Ascending aorta (tissue), 2 donors: Measurements from ENCODE around the gene CYP4F12. TPM values are rescaled to one million over a fixed set of nuclear protein-coding genes. Genes with fewer than 3 reads are reported as not detected.

Experiments
- DNase-seq, 2 donors: peaks; one replicate each; pipeline ENCODE4 v3.0.0-alpha.2; 2019; ENCODE audit warnings: low spot score in 2 of 2
- H3K27ac ChIP-seq, 2 donors: fragments of 200-600 bp; sonication (generic); one replicate each; pipeline ENCODE4 v1.5.1; 2016 to 2017; ENCODE audit warnings: mild to moderate bottlenecking in 1 of 2
- H3K27me3 ChIP-seq: fragments of 200-600 bp; sonication (generic); one replicate; pipeline ENCODE4 v1.5.1; 2017
- H3K36me3 ChIP-seq, 2 donors: fragments of 200-600 bp; sonication (generic); one replicate each; pipeline ENCODE4 v1.5.1; 2016
- H3K4me1 ChIP-seq, 2 donors: fragments of 200-600 bp; sonication (generic); one replicate each; pipeline ENCODE4 v1.5.1; 2016 to 2017; ENCODE audit warnings: mild to moderate bottlenecking in 1 of 2
- H3K4me3 ChIP-seq, 2 donors: fragments of 200-600 bp; sonication (generic); one replicate each; pipeline ENCODE4 v1.5.1; 2016 to 2017; ENCODE audit warnings: mild to moderate bottlenecking in 1 of 2
- H3K9me3 ChIP-seq, 2 donors: fragments of 200-600 bp; sonication (generic); one replicate each; pipeline ENCODE4 v1.5.1; 2016
- intact Hi-C: fragments of 100-400 bp; cut with DNase I; formaldehyde crosslinking; loops from one replicate; pipeline ENCODE4 v1.15.1; 2023
- total RNA-seq: library from RNA; depleted of rRNA; stranded (reverse); fragments of >200 nt; gene quantifications from one replicate; pipeline ENCODE4 v1.1.0, GENCODE V29; 2016
- TF ChIP-seq, protein P1 (sequence below), 3 experiments: fragments of 200-600 bp in 2 of 3; fragments of 450-650 bp in 1 of 3; sonication (generic) in 2 of 3; IDR thresholded peaks; one replicate each; pipeline ENCODE4 v1.5.1; 2016 to 2019; ENCODE audit warnings: antibody characterized with exemption in 3 of 3, mild to moderate bottlenecking in 1 of 3, moderate library complexity in 1 of 3

The CYP4F12 gene
- total RNA-seq, 1 donor from 2014 or later = 17.2 TPM

DNA sequence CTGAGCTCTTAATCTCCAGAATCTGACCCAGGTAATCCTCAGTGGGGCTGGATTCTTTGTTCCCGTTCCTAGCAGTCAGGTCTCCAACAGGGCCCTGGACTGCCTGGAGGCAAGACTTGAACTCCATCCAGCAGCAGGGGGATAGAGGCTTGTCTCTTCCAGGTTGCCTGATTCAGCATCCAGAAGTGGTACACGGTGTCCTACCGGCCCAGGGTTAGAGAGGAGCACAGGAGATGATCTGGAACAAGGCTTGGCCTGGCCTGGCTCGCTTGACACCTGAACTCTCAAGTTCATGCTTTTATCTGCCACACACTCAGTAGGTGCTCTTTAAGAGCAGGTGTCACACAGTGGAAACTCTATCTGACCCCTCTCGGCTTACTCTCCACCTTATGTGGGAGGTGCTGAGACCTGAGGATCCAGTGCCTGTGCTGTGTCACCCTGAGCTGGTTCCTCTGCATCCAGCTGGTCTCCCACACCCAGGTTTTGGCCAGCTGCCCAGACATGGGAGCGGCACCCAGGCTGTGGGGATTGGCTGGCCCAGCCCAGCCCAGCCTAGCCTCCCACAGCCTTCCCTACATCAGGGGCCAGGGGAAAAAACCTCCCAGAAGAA lies 32.5 kb upstream of the CYP4F12 start, which contains the start of gene CYP4F3:
CYP4F3 (plus strand) TSS at position 604 of the 610 bp plus-strand sequence. CDS start 519 bp downstream, outside the sequence.
- TF ChIP-seq, protein P1, sequence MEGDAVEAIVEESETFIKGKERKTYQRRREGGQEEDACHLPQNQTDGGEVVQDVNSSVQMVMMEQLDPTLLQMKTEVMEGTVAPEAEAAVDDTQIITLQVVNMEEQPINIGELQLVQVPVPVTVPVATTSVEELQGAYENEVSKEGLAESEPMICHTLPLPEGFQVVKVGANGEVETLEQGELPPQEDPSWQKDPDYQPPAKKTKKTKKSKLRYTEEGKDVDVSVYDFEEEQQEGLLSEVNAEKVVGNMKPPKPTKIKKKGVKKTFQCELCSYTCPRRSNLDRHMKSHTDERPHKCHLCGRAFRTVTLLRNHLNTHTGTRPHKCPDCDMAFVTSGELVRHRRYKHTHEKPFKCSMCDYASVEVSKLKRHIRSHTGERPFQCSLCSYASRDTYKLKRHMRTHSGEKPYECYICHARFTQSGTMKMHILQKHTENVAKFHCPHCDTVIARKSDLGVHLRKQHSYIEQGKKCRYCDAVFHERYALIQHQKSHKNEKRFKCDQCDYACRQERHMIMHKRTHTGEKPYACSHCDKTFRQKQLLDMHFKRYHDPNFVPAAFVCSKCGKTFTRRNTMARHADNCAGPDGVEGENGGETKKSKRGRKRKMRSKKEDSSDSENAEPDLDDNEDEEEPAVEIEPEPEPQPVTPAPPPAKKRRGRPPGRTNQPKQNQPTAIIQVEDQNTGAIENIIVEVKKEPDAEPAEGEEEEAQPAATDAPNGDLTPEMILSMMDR (IDR thresholded peaks at IDR 0.05) = no peak
- H3K36me3 ChIP-seq = no peaks in the 10 kb centered on the region
- no peak for DNase-seq
- intact Hi-C loops = no loop called here
- H3K27me3 ChIP-seq = no peaks in the 10 kb centered on the region
- no peaks in the 10 kb centered on the region for H3K4me1 ChIP-seq
- H3K27ac ChIP-seq = no peak within 1 kb of the TSS
- H3K9me3 ChIP-seq = no peaks in the 10 kb centered on the region
- H3K4me3 ChIP-seq = no peak within 1 kb of the TSS

DNA sequence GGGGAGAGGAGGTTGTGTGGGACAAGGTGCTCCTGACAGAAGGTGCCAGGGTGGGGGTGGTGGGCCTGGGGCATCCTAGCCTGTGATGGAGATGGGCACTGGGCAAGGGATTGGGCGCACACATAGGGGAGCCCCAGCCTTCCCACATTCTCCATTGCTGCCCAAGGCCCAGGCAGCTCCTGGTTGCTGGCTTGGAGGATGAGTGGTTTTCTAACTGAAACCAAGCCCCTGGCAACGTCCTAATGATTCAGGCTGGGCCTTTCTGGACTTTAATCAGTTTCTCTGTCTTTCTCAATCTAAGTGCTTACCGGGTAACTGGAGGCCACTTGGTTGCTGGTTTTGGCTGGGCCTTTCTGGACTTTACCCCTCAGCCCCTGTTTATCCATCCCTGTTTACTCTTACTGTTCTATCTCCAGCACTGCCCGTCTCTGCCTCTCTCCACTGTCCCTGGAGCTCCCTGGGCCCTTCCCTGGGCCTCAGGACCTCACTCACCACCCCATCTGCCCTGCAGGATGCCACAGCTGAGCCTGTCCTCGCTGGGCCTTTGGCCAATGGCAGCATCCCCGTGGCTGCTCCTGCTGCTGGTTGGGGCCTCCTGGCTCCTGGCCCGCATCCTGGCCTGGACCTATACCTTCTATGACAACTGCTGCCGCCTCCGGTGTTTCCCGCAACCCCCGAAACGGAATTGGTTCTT lies 31.8 kb upstream of the CYP4F12 start:
- H3K36me3 ChIP-seq = no peaks in the 10 kb centered on the region
- TF ChIP-seq, protein P1 (IDR thresholded peaks at IDR 0.05) = no peak
- H3K27me3 ChIP-seq = no peaks in the 10 kb centered on the region
- H3K27ac ChIP-seq = no peak overlapping the region
- no peak for DNase-seq
- intact Hi-C loops = no loop called here
- H3K4me1 ChIP-seq = no peaks in the 10 kb centered on the region
- H3K9me3 ChIP-seq = no peaks in the 10 kb centered on the region
- H3K4me3 ChIP-seq = no peak overlapping the region

DNA sequence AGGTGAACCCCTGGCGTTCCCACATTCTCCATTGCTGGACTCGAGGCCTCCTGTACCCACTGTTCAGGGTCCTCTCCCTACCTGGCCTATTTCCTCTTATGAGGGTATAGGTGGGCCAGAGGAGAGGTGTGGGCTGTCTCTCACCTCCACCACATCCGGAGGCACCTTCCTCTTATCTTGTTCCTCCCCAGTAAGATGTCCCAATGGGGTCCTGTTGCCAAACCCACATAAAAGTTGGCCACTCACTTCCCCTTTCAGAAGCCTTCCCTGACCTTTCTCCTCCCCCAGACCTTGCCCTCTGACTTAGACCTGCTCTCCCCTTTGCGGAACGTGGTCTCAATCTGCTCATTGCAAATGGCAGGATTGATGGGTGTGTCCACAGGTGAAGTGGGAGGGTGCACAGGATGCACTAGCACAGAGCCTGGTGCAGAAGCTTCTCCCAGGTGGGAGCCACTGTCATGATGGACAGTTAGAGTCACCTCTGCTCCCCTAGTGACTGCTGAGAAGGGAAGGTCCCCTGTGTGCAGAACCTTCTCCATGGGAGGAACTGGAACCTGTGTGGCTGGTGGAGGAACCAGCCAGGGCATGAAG lies 30.9 kb upstream of the CYP4F12 start:
- Histone ChIP-seq H3K9me3 (no peaks in the 10 kb centered on the region), H3K27ac (no peak overlapping the region), H3K27me3 (no peaks in the 10 kb centered on the region), H3K36me3 (no peaks in the 10 kb centered on the region), H3K4me1 (no peaks in the 10 kb centered on the region), H3K4me3 (no peak overlapping the region)
- TF ChIP-seq, protein P1 (IDR thresholded peaks at IDR 0.05) = no peak
- DNase-seq = no peak
- intact Hi-C loops = no loop called here

DNA sequence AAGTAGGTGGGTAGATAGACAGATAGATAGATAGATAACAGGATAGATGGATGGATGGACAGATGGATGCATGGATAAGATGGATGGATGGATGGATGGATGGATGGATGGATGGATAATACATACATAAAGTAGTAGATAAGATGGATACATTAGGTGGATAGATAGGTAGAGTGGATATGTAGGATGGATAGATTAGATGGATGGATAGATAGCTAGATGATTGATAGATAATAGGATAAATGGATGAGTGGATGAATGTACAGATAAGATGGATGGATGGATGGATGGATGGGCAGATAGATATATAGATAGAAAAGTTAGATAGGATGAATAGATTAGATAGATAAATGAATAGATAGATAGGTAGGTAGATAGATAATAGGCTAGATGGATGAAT lies 30.1 kb upstream of the CYP4F12 start:
- H3K4me1 ChIP-seq = no peaks in the 10 kb centered on the region
- no peak for DNase-seq
- intact Hi-C loops = no loop called here
- H3K4me3 ChIP-seq = no peak overlapping the region
- no peaks in the 10 kb centered on the region for H3K36me3 ChIP-seq
- H3K9me3 ChIP-seq = no peaks in the 10 kb centered on the region
- no peak overlapping the region for H3K27ac ChIP-seq
- no peaks in the 10 kb centered on the region for H3K27me3 ChIP-seq
- TF ChIP-seq, protein P1 (IDR thresholded peaks at IDR 0.05) = no peak

DNA sequence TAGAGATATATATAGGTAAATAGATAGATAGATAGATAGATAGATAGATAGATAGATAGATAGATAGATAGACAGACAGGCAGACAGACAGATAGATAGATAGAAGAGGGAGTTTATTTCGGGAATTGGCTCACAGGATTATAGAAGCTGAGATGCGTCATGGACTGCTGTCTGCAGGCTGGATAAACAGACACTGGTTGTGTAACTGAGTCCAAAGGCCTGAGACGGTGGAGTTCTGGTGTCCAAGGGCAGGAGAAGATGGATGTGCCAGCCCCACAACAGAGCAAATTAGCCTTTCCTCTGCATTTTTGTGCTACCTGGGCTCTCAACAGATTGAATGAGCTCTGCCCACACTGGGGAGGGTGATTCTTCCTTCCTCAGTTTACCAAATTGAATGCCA lies 29.5 kb upstream of the CYP4F12 start:
- no peaks in the 10 kb centered on the region for H3K27me3 ChIP-seq
- no peaks in the 10 kb centered on the region for H3K9me3 ChIP-seq
- H3K27ac ChIP-seq = no peak overlapping the region
- TF ChIP-seq, protein P1 (IDR thresholded peaks at IDR 0.05) = no peak
- no peaks in the 10 kb centered on the region for H3K4me1 ChIP-seq
- DNase-seq = no peak
- no peak overlapping the region for H3K4me3 ChIP-seq
- intact Hi-C loops = no loop called here
- H3K36me3 ChIP-seq = no peaks in the 10 kb centered on the region
